H9 (cell line): ENCODE measurements around the gene ARL4D. TPM values are rescaled to one million over a fixed set of nuclear protein-coding genes. Genes with fewer than 3 reads are reported as not detected.
A peak's percentile ranks its signal among the peaks of the same experiment; 100 is the strongest.

Source experiments
- DNase-seq: peaks from one replicate; pipeline ENCODE4 v3.0.0-alpha.2; 2017
- H2AFZ ChIP-seq: one replicate; pipeline ENCODE4 v1.6.1; 2013; ENCODE audit warnings: mild to moderate bottlenecking, low read length, control low read depth, moderate library complexity
- H2AK5ac ChIP-seq: 2 replicates; pipeline ENCODE4 v1.6.1; 2013; ENCODE audit warnings: low read length, control low read depth, mixed read lengths; ENCODE audit not compliant: insufficient read length
- H2BK120ac ChIP-seq: one replicate; pipeline ENCODE4 v1.6.1; 2013; ENCODE audit warnings: low read depth, mild to moderate bottlenecking, low read length, control low read depth, inconsistent platforms; ENCODE audit not compliant: poor library complexity, severe bottlenecking
- H2BK12ac ChIP-seq: 2 replicates; pipeline ENCODE4 v1.6.1; 2013; ENCODE audit warnings: low read length, control low read depth, mixed read lengths, low read depth; ENCODE audit not compliant: insufficient read length
- H2BK15ac ChIP-seq: 2 replicates; pipeline ENCODE4 v1.6.1; 2013; ENCODE audit warnings: low read depth, low read length, control low read depth
- H2BK20ac ChIP-seq: one replicate; pipeline ENCODE4 v1.6.1; 2013; ENCODE audit warnings: low read depth, mild to moderate bottlenecking, low read length, control low read depth, inconsistent platforms; ENCODE audit not compliant: poor library complexity, severe bottlenecking
- H2BK5ac ChIP-seq: 2 replicates; pipeline ENCODE4 v1.6.1; 2013; ENCODE audit warnings: low read length, control low read depth, mixed read lengths; ENCODE audit not compliant: insufficient read length
- H3K14ac ChIP-seq: 2 replicates; pipeline ENCODE4 v1.6.1; 2013; ENCODE audit warnings: low read length, control low read depth; ENCODE audit not compliant: insufficient read depth
- H3K18ac ChIP-seq: 2 replicates; pipeline ENCODE4 v1.6.1; 2013; ENCODE audit warnings: low read depth, mild to moderate bottlenecking, mixed read lengths, low read length, control low read depth; ENCODE audit not compliant: insufficient read length
- H3K23ac ChIP-seq: 2 replicates; pipeline ENCODE4 v1.6.1; 2013; ENCODE audit warnings: low read length, control low read depth, mixed read lengths, low read depth; ENCODE audit not compliant: insufficient read length
- H3K23me2 ChIP-seq: 2 replicates; pipeline ENCODE4 v1.6.1; 2013; ENCODE audit warnings: low read depth, mild to moderate bottlenecking, mixed read lengths, low read length, control low read depth; ENCODE audit not compliant: insufficient read length, poor library complexity, severe bottlenecking
- H3K27ac ChIP-seq: 2 replicates; pipeline ENCODE4 v1.5.1; 2013; ENCODE audit warnings: low read length, control low read depth, mixed read lengths, low read depth; ENCODE audit not compliant: insufficient read length
- H3K27me3 ChIP-seq: 2 replicates; pipeline ENCODE4 v1.6.1; 2013; ENCODE audit warnings: low read length, control low read depth, inconsistent platforms; ENCODE audit not compliant: insufficient read depth
- H3K4ac ChIP-seq: 2 replicates; pipeline ENCODE4 v1.6.1; 2013; ENCODE audit warnings: low read depth, mild to moderate bottlenecking, control low read depth, inconsistent platforms, low read length, moderate library complexity
- H3K4me1 ChIP-seq: 2 replicates; pipeline ENCODE4 v1.6.1; 2013; ENCODE audit warnings: low read length, control low read depth, inconsistent platforms; ENCODE audit not compliant: insufficient read depth
- H3K4me2 ChIP-seq: 2 replicates; pipeline ENCODE4 v1.6.1; 2013; ENCODE audit warnings: low read length, control low read depth, mixed read lengths; ENCODE audit not compliant: insufficient read length, insufficient read depth
- H3K56ac ChIP-seq: 2 replicates; pipeline ENCODE4 v1.6.1; 2013; ENCODE audit warnings: low read depth, mild to moderate bottlenecking, mixed read lengths, low read length, control low read depth; ENCODE audit not compliant: insufficient read length
- H3K79me1 ChIP-seq: 2 replicates; pipeline ENCODE4 v1.6.1; 2013; ENCODE audit warnings: low read depth, mild to moderate bottlenecking, moderate library complexity, low read length, control low read depth, inconsistent platforms; ENCODE audit not compliant: insufficient read depth, poor library complexity, severe bottlenecking
- H3K79me2 ChIP-seq: 2 replicates; pipeline ENCODE4 v1.6.1; 2013; ENCODE audit warnings: low read length, control low read depth, inconsistent platforms; ENCODE audit not compliant: insufficient read depth
- H3K9ac ChIP-seq: 2 replicates; pipeline ENCODE4 v1.6.1; 2013; ENCODE audit warnings: low read length, control low read depth, mixed read lengths; ENCODE audit not compliant: insufficient read length; ENCODE audit errors: extremely low read depth
- H3K9me3 ChIP-seq: one replicate; pipeline ENCODE4 v1.6.1; 2013; ENCODE audit warnings: low read depth, low read length, inconsistent platforms; ENCODE audit not compliant: control insufficient read depth
- H3T11ph ChIP-seq: one replicate; pipeline ENCODE4 v1.6.1; 2013; ENCODE audit warnings: mild to moderate bottlenecking, low read length, control low read depth, inconsistent platforms
- H4K20me1 ChIP-seq: one replicate; pipeline ENCODE4 v1.6.1; 2013; ENCODE audit not compliant: control insufficient read depth, insufficient read length, insufficient read depth
- H4K5ac ChIP-seq: 2 replicates; pipeline ENCODE4 v1.6.1; 2013; ENCODE audit warnings: low read depth, mild to moderate bottlenecking, mixed read lengths, low read length, control low read depth; ENCODE audit not compliant: insufficient read length
- H4K8ac ChIP-seq: replicated peaks from 2 replicates; pipeline ENCODE4 v1.6.1; 2013; ENCODE audit warnings: low read length, control low read depth, mixed read lengths, low read depth; ENCODE audit not compliant: insufficient read length
- H4K91ac ChIP-seq: 2 replicates; pipeline ENCODE4 v1.6.1; 2013; ENCODE audit warnings: low read depth, mild to moderate bottlenecking, moderate library complexity, mixed read lengths, low read length, control low read depth; ENCODE audit not compliant: insufficient read length
- H3K27ac Mint-ChIP-seq, 3 experiments: 2 replicates in 2 of 3; 3 replicates in 1 of 3; pipeline ENCODE4 v1.8.0; 2020 to 2021; ENCODE audit warnings: mixed read lengths in 3 of 3, mild to moderate bottlenecking in 1 of 3, moderate library complexity in 1 of 3
- H3K27me3 Mint-ChIP-seq: 2 replicates; pipeline ENCODE4 v1.8.0; 2021; ENCODE audit warnings: low read depth, mild to moderate bottlenecking, moderate library complexity, mixed read lengths
- H3K36me3 Mint-ChIP-seq, 3 experiments: 2 replicates in 2 of 3; 3 replicates in 1 of 3; pipeline ENCODE4 v1.8.0; 2020 to 2021; ENCODE audit warnings: low read depth in 3 of 3, mixed read lengths in 3 of 3; ENCODE audit not compliant: insufficient read depth in 1 of 3
- H3K4me1 Mint-ChIP-seq, 2 experiments: 2 replicates each; pipeline ENCODE4 v1.8.0; 2020; ENCODE audit warnings: mixed read lengths in 2 of 2
- H3K4me3 Mint-ChIP-seq, 2 experiments: 2 replicates in 1 of 2; 3 replicates in 1 of 2; pipeline ENCODE4 v1.8.0; 2020 to 2021; ENCODE audit warnings: mild to moderate bottlenecking in 2 of 2, mixed read lengths in 2 of 2, moderate library complexity in 1 of 2
- H3K9me3 Mint-ChIP-seq, 2 experiments: 2 replicates in 1 of 2; 3 replicates in 1 of 2; pipeline ENCODE4 v1.8.0; 2020; ENCODE audit warnings: mild to moderate bottlenecking in 2 of 2, mixed read lengths in 2 of 2, moderate library complexity in 1 of 2
- CTCF ChIP-seq: fragments of 200-600 bp; sonication (generic); conservative IDR thresholded peaks from 3 replicates; pipeline ENCODE4 v1.8.0; 2021; ENCODE audit warnings: antibody characterized with exemption, mild to moderate bottlenecking
- WGBS: extraction: QIAGEN DNeasy Blood & Tissue Kit; methylation state at CpG from one replicate; pipeline ENCODE4 v1.1.7; 2013; ENCODE audit warnings: missing lambda C conversion rate, low lambda C conversion rate, mixed read lengths; ENCODE audit not compliant: insufficient read length; ENCODE audit errors: extremely low coverage; 5-methylcytosine and 5-hydroxymethylcytosine counted together
- total RNA-seq: library from RNA; stranded (reverse); gene quantifications from 2 replicates; pipeline ENCODE4 v1.2.1, GENCODE V29; 2021

ARL4D gene
- total RNA-seq, 1 experiment from 2014 or later = 6.2 TPM

GRCh38 chr17:43367737-43368242 is 31.0 kb upstream of the ARL4D start:
- Histone ChIP-seq H4K20me1 (no peaks in the 10 kb centered on the region), H3K27me3 (no peaks in the 10 kb centered on the region; the same call in 1 of the 2 replicates), H2BK5ac (peak overlapping the region; percentile 100), H3K9me3 (no peaks in the 10 kb centered on the region), H3K56ac (peak overlapping the region; percentile 95), H2AK5ac (no peak overlapping the region), H3K18ac (peak overlapping the region; percentile 95), H3K9ac (peak overlapping the region; percentile 96), H3K23ac (no peak overlapping the region), H2BK12ac (no peak overlapping the region), H3K79me2 (no peaks in the 10 kb centered on the region), H2BK15ac (no peak overlapping the region), H4K91ac (no peak overlapping the region), H3K79me1 (no peaks in the 10 kb centered on the region), H3T11ph (peak overlapping the region; percentile 93), H3K4ac (no peak overlapping the region; the same call in 1 of the 2 replicates), H3K14ac (peak overlapping the region; percentile 96; the same call in 1 of the 2 replicates), H3K27ac (peak overlapping the region; percentile 98), H2BK20ac (no peak overlapping the region), H4K5ac (peak overlapping the region; percentile 90), H3K4me2 (peak overlapping the region; percentile 67), H3K23me2 (peaks cover 7% of the 10 kb centered on the region), H4K8ac (no peak overlapping the region), H2AFZ (no peak overlapping the region), H3K4me1 (peaks cover 2% of the 10 kb centered on the region; the same call in 1 of the 2 replicates), H2BK120ac (peak overlapping the region; percentile 95)
- Mint-ChIP-seq H3K4me3 (peak overlapping the region; percentile 70 to 78), H3K36me3 (peaks cover 1 to 15% (median 3%) of the 10 kb centered on the region in 3 experiments; a peak in 6 of 7 replicates), H3K9me3 (peaks cover 0 to 7% of the 10 kb centered on the region in 2 experiments; a peak in 4 of 5 replicates), H3K27ac (peak overlapping the region; percentile 100), H3K4me1 (peaks cover 37 to 46% of the 10 kb centered on the region in 2 experiments), H3K27me3 (peaks cover 22% of the 10 kb centered on the region)
- 100% methylated on average over 1 of the region's 11 CpGs for WGBS
- DNase-seq = peak; percentile 62
- TF ChIP-seq CTCF = no peak
